Naive thymus-derived CD4-positive, alpha-beta T cell (primary cell): Measurements from ENCODE around the gene JADE1. TPM values are rescaled to one million over a fixed set of nuclear protein-coding genes. Genes with fewer than 3 reads are reported as not detected.
A peak's percentile ranks its signal among the peaks of the same experiment; 100 is the strongest.

ENCODE experiments used
- ATAC-seq: fragments of 150-1000 bp; cut with Tn5 transposase; 2 replicates; pipeline ENCODE4 v1.10.0; 2021; ENCODE audit warnings: mild to moderate bottlenecking, moderate library complexity
- CTCF ChIA-PET: fragments of 350-600 bp; sonication (Branson Sonifier 250); formaldehyde crosslinking; loops from one replicate; lab custom pipeline; 2021; ENCODE audit warnings: antibody characterized with exemption; lab: Charles Lee
- POLR2A ChIA-PET: fragments of 350-600 bp; sonication (Branson Sonifier 250); formaldehyde crosslinking; loops from one replicate; lab custom pipeline; 2021; ENCODE audit warnings: antibody characterized with exemption, inconsistent platforms; lab: Charles Lee
- DNase-seq, 9 donors: peaks; one replicate each; pipeline versions ENCODE4 v3.0.0 to v3.0.0-alpha.2; 2020 to 2022; ENCODE audit warnings: mixed read lengths in 1 of 9
- H3K27ac ChIP-seq: one replicate; pipeline ENCODE4 v1.7.0; 2013; ENCODE audit warnings: mild to moderate bottlenecking, low read depth, low read length, moderate library complexity
- H3K27me3 ChIP-seq, 2 donors: one replicate each; pipeline ENCODE4 v1.7.0; 2013; ENCODE audit warnings: low read length in 2 of 2, mild to moderate bottlenecking in 2 of 2, moderate library complexity in 2 of 2; ENCODE audit not compliant: control insufficient read depth in 2 of 2, insufficient read depth in 2 of 2
- H3K36me3 ChIP-seq, 3 experiments: 1 replicate in 2 of 3; 2 replicates in 1 of 3; pipeline ENCODE4 v1.7.0; 2013; ENCODE audit warnings: low read length in 3 of 3, mild to moderate bottlenecking in 3 of 3, moderate library complexity in 1 of 3; ENCODE audit not compliant: insufficient read depth in 3 of 3, control insufficient read depth in 2 of 3
- H3K4me1 ChIP-seq, 2 donors: one replicate each; pipeline ENCODE4 v1.7.0; 2013; ENCODE audit warnings: low read length in 2 of 2, mild to moderate bottlenecking in 2 of 2, moderate library complexity in 1 of 2; ENCODE audit not compliant: control insufficient read depth in 2 of 2, insufficient read depth in 2 of 2
- H3K4me3 ChIP-seq: 2 replicates; pipeline ENCODE4 v1.7.0; 2013; ENCODE audit warnings: mild to moderate bottlenecking, low read length
- H3K9me3 ChIP-seq, 3 experiments: 1 replicate in 2 of 3; 2 replicates in 1 of 3; pipeline ENCODE4 v1.7.0; 2013; ENCODE audit warnings: low read length in 3 of 3; ENCODE audit not compliant: control insufficient read depth in 2 of 3
- H3K27ac Mint-ChIP-seq, 9 donors: one replicate each; pipeline ENCODE4 v1.8.0; 2020 to 2022; ENCODE audit warnings: mixed read lengths in 9 of 9, mild to moderate bottlenecking in 8 of 9, moderate library complexity in 5 of 9, inconsistent platforms in 2 of 9
- H3K27me3 Mint-ChIP-seq, 5 donors: one replicate each; pipeline ENCODE4 v1.8.0; 2021 to 2022; ENCODE audit warnings: mixed read lengths in 5 of 5, mild to moderate bottlenecking in 1 of 5
- H3K36me3 Mint-ChIP-seq, 5 donors: one replicate each; pipeline ENCODE4 v1.8.0; 2020 to 2022; ENCODE audit warnings: mixed read lengths in 5 of 5, mild to moderate bottlenecking in 3 of 5, inconsistent platforms in 1 of 5
- H3K4me1 Mint-ChIP-seq, 7 donors: one replicate each; pipeline ENCODE4 v1.8.0; 2020 to 2022; ENCODE audit warnings: mixed read lengths in 7 of 7, mild to moderate bottlenecking in 3 of 7, inconsistent platforms in 1 of 7
- H3K4me3 Mint-ChIP-seq, 10 donors: one replicate each; pipeline ENCODE4 v1.8.0; 2020 to 2022; ENCODE audit warnings: mild to moderate bottlenecking in 10 of 10, mixed read lengths in 10 of 10, moderate library complexity in 6 of 10, inconsistent platforms in 2 of 10
- H3K9me3 Mint-ChIP-seq, 11 donors: one replicate each; pipeline ENCODE4 v1.8.0; 2020 to 2022; ENCODE audit warnings: mixed read lengths in 11 of 11, mild to moderate bottlenecking in 4 of 11, inconsistent platforms in 1 of 11, moderate library complexity in 1 of 11
- intact Hi-C, 2 donors: fragments of 100-400 bp; cut with micrococcal nuclease; formaldehyde crosslinking; loops; one replicate each; pipeline ENCODE4 v1.15.1; 2023
- polyA plus RNA-seq, 2 donors: library from polyadenylated mRNA; unstranded; fragments of 300-500 nt; fragmentation: Illumina TruSeq; gene quantifications; one replicate each; pipeline ENCODE4 v1.2.3, GENCODE V29; 2021
- total RNA-seq, 6 experiments: library from RNA in 5 of 6; stranded (reverse) in 5 of 6; gene quantifications; 1 replicate in 5 of 6; 2 replicates in 1 of 6; pipeline ENCODE4 v1.2.3 and lab custom pipeline; 2021 to 2026

JADE1 gene
- total and polyA plus RNA-seq, 7 experiments from 2014 or later: 34.5 to 79.5 (median 55.8) TPM

DNA sequence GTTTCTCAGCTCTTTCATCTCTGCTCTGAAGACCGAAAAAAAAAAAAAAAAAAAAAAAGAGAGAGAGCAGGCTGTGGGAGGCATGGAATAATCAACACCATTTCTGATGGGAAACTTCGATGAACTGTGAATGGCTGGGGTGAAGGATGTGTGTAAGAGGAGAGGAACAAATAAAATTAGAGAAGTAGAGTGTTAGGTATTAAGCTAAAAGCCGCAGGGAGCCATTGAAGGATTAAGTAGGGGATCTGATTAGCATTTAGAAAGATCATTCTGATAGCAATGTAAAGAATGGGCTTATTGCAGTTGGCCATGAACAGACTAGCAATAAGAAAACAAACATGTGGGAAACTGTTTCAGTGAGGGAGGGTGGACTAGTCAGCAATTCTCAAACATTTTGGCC is 33.6 kb upstream of the JADE1 start:
- Mint-ChIP-seq H3K27ac (no peak overlapping the region), H3K36me3 (no peaks in the 10 kb centered on the region), H3K4me1 (peaks cover 0 to 2% (median under 1%) of the 10 kb centered on the region in 7 donors), H3K27me3 (peaks cover 0 to 14% (median 4%) of the 10 kb centered on the region in 5 donors), H3K4me3 (no peak overlapping the region), H3K9me3 (no peaks in the 10 kb centered on the region)
- no peak for DNase-seq
- CTCF ChIA-PET: no interaction called here
- no peaks in the 10 kb centered on the region for H3K9me3 ChIP-seq
- no peaks in the 10 kb centered on the region for H3K27me3 ChIP-seq
- no peak overlapping the region for H3K27ac ChIP-seq
- H3K4me1 ChIP-seq: no peaks in the 10 kb centered on the region
- intact Hi-C loops: no loop called here
- no peak overlapping the region for H3K4me3 ChIP-seq
- no peak for ATAC-seq
- POLR2A ChIA-PET: no interaction called here
- no peaks in the 10 kb centered on the region for H3K36me3 ChIP-seq

DNA sequence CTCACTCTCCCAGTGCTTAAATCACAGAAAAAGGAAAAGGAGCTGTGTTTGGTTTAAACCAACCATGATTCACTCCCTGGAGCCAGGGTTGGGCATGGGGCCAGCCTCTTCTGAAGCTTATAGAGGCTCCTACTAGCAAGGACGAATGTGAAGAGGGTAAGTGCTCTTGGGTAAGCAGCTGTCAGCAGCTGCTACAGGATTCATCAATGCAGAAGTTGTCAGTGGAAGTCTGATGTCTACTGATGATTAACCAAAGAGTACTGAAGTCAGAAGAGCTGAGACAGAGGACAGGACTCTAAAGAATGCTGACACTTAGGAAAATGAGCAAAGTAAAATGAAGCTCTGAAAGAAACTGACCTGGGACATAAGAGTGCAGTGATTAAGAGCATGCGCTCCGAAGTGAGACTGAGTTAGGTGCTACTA is 32.7 kb upstream of the JADE1 start:
- H3K4me3 Mint-ChIP-seq: no peak overlapping the region

DNA sequence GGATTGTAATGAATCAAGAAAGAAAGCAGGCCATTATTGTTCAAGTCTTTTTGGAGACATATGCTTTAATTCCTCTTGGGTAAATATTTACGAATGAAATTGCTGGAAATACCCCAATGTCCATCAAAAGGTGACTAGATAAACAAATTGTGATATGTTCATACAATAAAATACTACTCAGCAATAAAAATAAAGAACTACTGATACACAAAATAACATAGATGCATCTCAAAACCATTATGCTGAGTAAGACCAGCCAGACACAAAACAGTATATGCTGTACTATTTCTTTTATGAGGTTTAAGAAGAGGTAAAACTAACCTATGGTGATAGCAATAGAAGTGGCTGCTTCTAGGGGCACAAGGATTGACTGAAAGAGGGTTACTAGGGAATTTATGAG is 28.8 kb upstream of the JADE1 start:
- CTCF ChIA-PET: no interaction called here
- H3K27me3 ChIP-seq: no peaks in the 10 kb centered on the region
- peaks cover 0 to 13% (median 4%) of the 10 kb centered on the region in 5 donors for H3K27me3 Mint-ChIP-seq
- H3K27ac ChIP-seq: no peak overlapping the region
- intact Hi-C loops: loop anchor here in 1 of 2 donors (5.0 kb wide), 1 partner anchor 862 kb away; no protein-coding TSS in a partner anchor
- POLR2A ChIA-PET: no interaction called here
- H3K4me3 ChIP-seq: no peak overlapping the region
- no peak for DNase-seq
- H3K9me3 ChIP-seq: no peaks in the 10 kb centered on the region
- no peak for ATAC-seq
- H3K36me3 Mint-ChIP-seq: no peaks in the 10 kb centered on the region
- no peaks in the 10 kb centered on the region for H3K9me3 Mint-ChIP-seq
- no peaks in the 10 kb centered on the region for H3K4me1 ChIP-seq
- no peak overlapping the region for H3K27ac Mint-ChIP-seq
- H3K4me1 Mint-ChIP-seq: no peaks in the 10 kb centered on the region
- no peak overlapping the region for H3K4me3 Mint-ChIP-seq
- H3K36me3 ChIP-seq: no peaks in the 10 kb centered on the region

More for the DNA sequence above, 32.7 kb upstream of the JADE1 start:
- Histone ChIP-seq H3K27me3 (no peaks in the 10 kb centered on the region), H3K36me3 (no peaks in the 10 kb centered on the region), H3K27ac (no peak overlapping the region), H3K4me1 (no peaks in the 10 kb centered on the region), H3K4me3 (no peak overlapping the region), H3K9me3 (no peaks in the 10 kb centered on the region)
- ATAC-seq (no peak), DNase-seq (no peak)
- peaks cover 0 to 2% (median 0%) of the 10 kb centered on the region in 7 donors for H3K4me1 Mint-ChIP-seq
- CTCF ChIA-PET: interaction anchor here (0.6 to 1.1 kb wide), 3 partner anchors 44 to 1402 kb away, joined by 3 read pairs; no protein-coding TSS in a partner anchor
- no peak overlapping the region for H3K27ac Mint-ChIP-seq
- POLR2A ChIA-PET: interaction anchor here (0.6 kb wide), 1 partner anchor 29 kb away, joined by 3 read pairs; no protein-coding TSS in a partner anchor
- H3K9me3 Mint-ChIP-seq: no peaks in the 10 kb centered on the region
- intact Hi-C loops: no loop called here
- H3K36me3 Mint-ChIP-seq: no peaks in the 10 kb centered on the region
- peaks cover 0 to 14% (median 4%) of the 10 kb centered on the region in 5 donors for H3K27me3 Mint-ChIP-seq

DNA sequence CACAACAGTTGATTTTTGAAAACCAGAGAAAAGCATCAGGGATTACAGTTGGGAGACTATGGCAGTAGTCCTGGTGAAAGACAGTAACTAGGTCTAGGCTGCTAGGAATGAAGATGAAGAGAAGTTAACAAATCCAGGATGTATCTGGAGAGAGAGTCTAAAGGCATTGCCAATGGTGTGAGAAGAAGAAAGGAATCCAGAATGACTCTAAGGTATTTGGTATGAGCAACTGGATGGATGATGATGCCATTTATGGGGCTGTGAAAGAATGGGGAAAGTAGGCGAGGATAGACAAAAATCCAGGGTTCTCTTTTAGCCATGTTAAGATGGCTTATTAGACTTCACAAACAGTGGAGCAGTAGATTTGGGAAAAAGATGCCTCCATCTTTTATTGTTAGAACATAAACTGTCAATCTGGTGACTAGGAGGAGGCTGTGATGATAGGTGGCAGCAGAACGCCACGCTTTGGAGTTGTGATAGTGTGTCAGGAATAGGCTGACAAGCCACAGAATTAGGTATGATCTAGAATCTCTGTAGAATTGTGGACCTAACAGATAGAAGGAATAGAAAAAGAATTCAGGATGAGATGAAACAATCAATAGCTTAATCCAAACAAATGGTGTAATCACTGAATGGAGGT is 27.3 kb upstream of the JADE1 start:
- ChIA-PET CTCF (interaction anchor here (0.6 to 3.3 kb wide), 8 partner anchors 22 to 301 kb away, joined by 3 to 12 read pairs (median 3); no protein-coding TSS in a partner anchor), POLR2A (interaction anchor here (1.0 kb wide), 1 partner anchor 80 kb away, joined by 3 read pairs; no protein-coding TSS in a partner anchor)
- Histone ChIP-seq H3K4me1 (no peaks in the 10 kb centered on the region), H3K9me3 (no peaks in the 10 kb centered on the region), H3K36me3 (no peaks in the 10 kb centered on the region), H3K27me3 (no peaks in the 10 kb centered on the region), H3K4me3 (no peak overlapping the region), H3K27ac (no peak overlapping the region)
- Mint-ChIP-seq H3K9me3 (no peaks in the 10 kb centered on the region), H3K27ac (no peak overlapping the region), H3K4me1 (no peaks in the 10 kb centered on the region), H3K36me3 (no peaks in the 10 kb centered on the region), H3K4me3 (no peak overlapping the region), H3K27me3 (peaks cover 0 to 8% (median 4%) of the 10 kb centered on the region in 5 donors)
- intact Hi-C loops: loop anchor here (1.0 to 5.0 kb wide), 4 partner anchors 27 to 860 kb away; partner anchors contain the start of gene JADE1 (in 2 of the 2)
- peak in 8 of 9 donors; percentile 11 to 66 (median 58) for DNase-seq
- peak; percentile 77 for ATAC-seq

DNA sequence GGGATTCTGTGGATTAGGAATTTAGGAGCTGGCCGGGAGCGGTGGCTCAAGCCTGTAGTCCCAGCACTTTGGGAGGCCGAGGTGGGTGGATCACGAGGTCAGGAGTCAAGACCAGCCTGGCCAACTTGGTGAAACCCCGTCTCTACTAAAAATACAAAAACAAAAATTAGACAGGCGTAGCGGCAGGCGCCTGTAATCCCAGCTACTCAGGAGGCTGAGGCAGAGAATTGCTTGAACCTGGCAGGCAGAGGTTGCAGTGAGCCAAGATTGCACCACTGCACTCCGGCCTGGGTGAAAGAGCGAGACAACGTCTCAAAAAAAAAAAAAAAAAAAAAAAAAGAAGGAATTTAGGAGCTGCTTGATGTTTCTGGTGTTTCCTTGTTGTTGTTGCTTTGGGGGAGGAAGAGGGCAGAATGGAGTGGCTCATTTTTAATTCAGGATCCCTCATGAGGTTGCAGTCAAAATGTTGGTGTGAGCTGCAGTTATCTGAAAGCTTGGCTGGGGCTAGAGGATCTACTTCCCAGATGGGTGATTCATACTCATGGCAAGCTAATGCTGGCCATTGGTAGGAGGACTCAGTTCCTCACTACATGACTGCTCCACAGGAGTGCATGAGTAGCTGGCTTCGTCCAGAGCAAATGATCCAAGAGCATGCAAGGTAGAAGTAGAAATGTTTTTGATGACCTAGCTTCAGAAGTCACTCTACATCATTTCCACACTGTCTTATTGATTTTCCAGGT is 26.5 kb upstream of the JADE1 start:
- H3K4me1 ChIP-seq: no peaks in the 10 kb centered on the region
- Mint-ChIP-seq H3K27me3 (peaks cover 0 to 5% (median 2%) of the 10 kb centered on the region in 5 donors), H3K4me3 (no peak overlapping the region), H3K36me3 (no peaks in the 10 kb centered on the region), H3K4me1 (no peaks in the 10 kb centered on the region), H3K27ac (no peak overlapping the region), H3K9me3 (no peaks in the 10 kb centered on the region)
- no peak for ATAC-seq
- no peak overlapping the region for H3K4me3 ChIP-seq
- H3K36me3 ChIP-seq: no peaks in the 10 kb centered on the region
- no peak for DNase-seq
- ChIA-PET CTCF (interaction anchor here (0.6 to 3.3 kb wide), 9 partner anchors 21 to 867 kb away, joined by 3 to 12 read pairs (median 3); no protein-coding TSS in a partner anchor), POLR2A (interaction anchor here (1.0 kb wide), 1 partner anchor 79 kb away, joined by 3 read pairs; no protein-coding TSS in a partner anchor)
- intact Hi-C loops: loop anchor here (1.0 to 5.0 kb wide), 4 partner anchors 26 to 859 kb away; partner anchors contain the start of gene JADE1 (in 2 of the 2)
- no peak overlapping the region for H3K27ac ChIP-seq
- H3K9me3 ChIP-seq: no peaks in the 10 kb centered on the region
- no peaks in the 10 kb centered on the region for H3K27me3 ChIP-seq

DNA sequence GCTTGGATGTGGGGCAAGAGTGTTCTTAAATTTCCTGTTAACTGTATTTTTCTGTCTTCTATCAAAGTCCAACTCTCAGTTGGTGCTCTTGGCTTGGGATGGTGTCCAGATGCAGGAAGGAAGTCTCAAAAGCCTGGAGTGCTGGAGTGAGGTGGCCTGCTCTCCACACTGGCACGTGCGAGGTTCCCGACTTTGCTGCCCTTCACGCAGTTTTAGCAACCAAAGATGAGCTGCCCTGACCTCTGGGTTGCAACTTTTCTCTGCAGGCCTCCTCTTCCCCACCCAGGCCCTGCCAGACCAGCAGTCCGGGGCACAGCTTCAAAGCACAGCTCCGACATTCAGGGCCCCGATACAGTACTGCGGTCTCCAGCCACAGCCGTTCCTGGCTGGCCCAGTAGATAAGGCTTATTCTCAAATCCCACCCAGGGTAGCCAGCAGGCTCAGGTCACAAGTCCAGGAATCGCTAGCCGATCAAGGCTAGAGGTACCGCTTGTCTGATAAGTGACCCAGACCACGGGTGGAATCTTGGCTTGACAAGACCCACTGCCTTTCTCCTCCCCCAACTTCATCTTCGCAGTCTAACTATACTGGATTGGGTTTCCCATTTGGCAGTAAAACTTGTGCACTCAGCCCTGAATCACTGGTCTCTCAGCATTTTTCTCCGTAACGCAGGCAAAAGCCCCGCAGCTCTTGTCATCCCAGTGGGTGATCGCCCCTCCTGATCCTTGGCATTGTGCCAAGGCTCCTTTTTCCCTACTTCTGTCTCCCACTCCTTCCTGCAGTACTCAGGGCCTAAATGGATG is 21.8 kb upstream of the JADE1 start:
- Histone ChIP-seq H3K4me3 (no peak overlapping the region), H3K36me3 (no peaks in the 10 kb centered on the region), H3K4me1 (no peaks in the 10 kb centered on the region), H3K27ac (no peak overlapping the region), H3K9me3 (no peaks in the 10 kb centered on the region), H3K27me3 (no peaks in the 10 kb centered on the region)
- Mint-ChIP-seq H3K4me3 (no peak overlapping the region), H3K4me1 (peaks cover 0 to 1% (median 0%) of the 10 kb centered on the region in 7 donors), H3K9me3 (no peaks in the 10 kb centered on the region), H3K36me3 (no peaks in the 10 kb centered on the region), H3K27ac (no peak overlapping the region), H3K27me3 (no peaks in the 10 kb centered on the region)
- ChIA-PET CTCF (no interaction called here), POLR2A (no interaction called here)
- ATAC-seq (no peak), DNase-seq (no peak)
- intact Hi-C loops: no loop called here
